SK-N-SH (cell line): Measurements from ENCODE around the gene CACNA1H. TPM values are rescaled to one million over a fixed set of nuclear protein-coding genes. Genes with fewer than 3 reads are reported as not detected.

ENCODE experiments used
- CTCF ChIA-PET: fragments of 300-600, 350-600 bp; formaldehyde crosslinking; extraction: SDS; loops from one replicate; lab custom pipeline; 2021; lab: Yijun Ruan, JAX
- POLR2A ChIA-PET: fragments of 350-600 bp; sonication (Branson Sonifier 250); formaldehyde crosslinking; extraction: SDS; loops from one replicate; lab custom pipeline; 2020; ENCODE audit warnings: antibody characterized with exemption, inconsistent platforms; lab: Yijun Ruan, JAX
- DNase-seq: peaks from one replicate; pipeline ENCODE4 v3.0.0; 2012
- H2AFZ ChIP-seq: fragments of 200-600 bp; sonication (generic); 2 replicates; pipeline ENCODE4 v1.8.1; 2016; ENCODE audit warnings: antibody characterized with exemption, mild to moderate bottlenecking, low read depth
- H3F3A ChIP-seq: fragments of 200-600 bp; sonication (generic); replicated peaks from 2 replicates; pipeline ENCODE3; 2016; ENCODE audit warnings: antibody characterized with exemption, mild to moderate bottlenecking; ENCODE audit not compliant: insufficient read depth
- H3K27ac ChIP-seq, 2 experiments: fragments of 200-500 bp in 1 of 2; fragments of 200-600 bp in 1 of 2; sonication (Bioruptor generic) in 1 of 2; sonication (generic), shearing (Covaris generic) in 1 of 2; 2 replicates each; pipeline versions ENCODE4 v1.5.1 to v1.6.1; 2014 to 2016; ENCODE audit warnings: low read depth in 2 of 2, inconsistent platforms in 1 of 2, low read length in 1 of 2, mild to moderate bottlenecking in 1 of 2, mixed read lengths in 1 of 2
- H3K27me3 ChIP-seq: fragments of 200-600 bp; sonication (generic), shearing (Covaris generic); 2 replicates; pipeline ENCODE4 v1.6.1; 2016; ENCODE audit warnings: mixed run types; ENCODE audit not compliant: insufficient read depth
- H3K36me3 ChIP-seq, 2 experiments: fragments of 200-500 bp in 1 of 2; fragments of 200-600 bp in 1 of 2; sonication (Bioruptor generic) in 1 of 2; sonication (generic) in 1 of 2; replicated peaks in 1 of 2; 2 replicates each; pipeline versions ENCODE3 to v1.5.1; 2014 to 2016; ENCODE audit warnings: low read length in 1 of 2, mild to moderate bottlenecking in 1 of 2; ENCODE audit not compliant: insufficient read depth in 2 of 2, control insufficient read depth in 1 of 2
- H3K4me1 ChIP-seq, 2 experiments: fragments of 200-500 bp in 1 of 2; fragments of 200-600 bp in 1 of 2; sonication (Bioruptor generic) in 1 of 2; sonication (generic), shearing (Covaris generic) in 1 of 2; 2 replicates each; pipeline versions ENCODE4 v1.5.1 to v1.6.1; 2014 to 2016; ENCODE audit warnings: low read depth in 1 of 2, low read length in 1 of 2, mixed run types in 1 of 2; ENCODE audit not compliant: insufficient read depth in 2 of 2, control insufficient read depth in 1 of 2
- H3K4me2 ChIP-seq: fragments of 200-600 bp; sonication (generic), shearing (Covaris generic); 2 replicates; pipeline ENCODE4 v1.6.1; 2017; ENCODE audit warnings: mixed run types
- H3K4me3 ChIP-seq, 2 experiments: fragments of 200-500 bp in 1 of 2; fragments of 200-600 bp in 1 of 2; sonication (Bioruptor generic) in 1 of 2; sonication (generic), shearing (Covaris generic) in 1 of 2; 2 replicates each; pipeline versions ENCODE4 v1.5.1 to v1.8.1; 2014 to 2016; ENCODE audit warnings: low read depth in 2 of 2, inconsistent platforms in 1 of 2, low read length in 1 of 2, mild to moderate bottlenecking in 1 of 2, mixed read lengths in 1 of 2, moderate library complexity in 1 of 2
- H3K79me2 ChIP-seq: fragments of 200-600 bp; sonication (generic); 2 replicates; pipeline ENCODE4 v1.8.1; 2017; ENCODE audit warnings: mild to moderate bottlenecking; ENCODE audit not compliant: insufficient read depth
- H3K9ac ChIP-seq: fragments of 200-600 bp; sonication (generic); 2 replicates; pipeline ENCODE4 v1.6.1; 2017; ENCODE audit warnings: mixed run types
- H3K9me2 ChIP-seq: fragments of 200-600 bp; sonication (generic); 2 replicates; pipeline ENCODE4 v1.6.1; 2017; ENCODE audit warnings: mixed run types
- H3K9me3 ChIP-seq: fragments of 200-600 bp; sonication (generic); 2 replicates; pipeline ENCODE4 v1.6.1; 2017; ENCODE audit warnings: mixed run types, mild to moderate bottlenecking, moderate library complexity
- H4K20me1 ChIP-seq: fragments of 200-600 bp; sonication (generic); 2 replicates; pipeline ENCODE4 v1.6.1; 2017; ENCODE audit warnings: mild to moderate bottlenecking, mixed run types; ENCODE audit not compliant: insufficient read depth
- CTCF ChIP-seq: fragments of 200-600 bp; sonication (generic); IDR thresholded peaks from 2 replicates; pipeline ENCODE4 v1.6.1; 2017; ENCODE audit warnings: antibody characterized with exemption, mild to moderate bottlenecking, moderate library complexity
- EP300 ChIP-seq, 2 experiments: IDR thresholded peaks; 2 replicates each; pipeline versions ENCODE4 v1.4.0 to v1.6.1; 2012; ENCODE audit warnings: borderline replicate concordance in 1 of 2, low read depth in 1 of 2, low read length in 1 of 2
- EZH2phosphoT487 ChIP-seq: fragments of 200-600 bp; sonication (generic); IDR thresholded peaks from 2 replicates; pipeline ENCODE4 v1.6.1; 2017; ENCODE audit warnings: low read depth, mixed run types, mild to moderate bottlenecking, antibody characterized with exemption, moderate library complexity, borderline replicate concordance
- FOXJ3 ChIP-seq: sonication (generic); formaldehyde crosslinking; IDR thresholded peaks from 2 replicates; pipeline ENCODE4 v1.5.1; 2020; ENCODE audit warnings: mild to moderate bottlenecking, missing genetic modification reagents
- FOXM1 ChIP-seq: IDR thresholded peaks from 2 replicates; pipeline ENCODE4 v1.4.0; 2012; ENCODE audit warnings: low read depth, mild to moderate bottlenecking
- MEF2A ChIP-seq: IDR thresholded peaks from 2 replicates; pipeline ENCODE4 v1.4.0; 2012; ENCODE audit warnings: low read depth, borderline replicate concordance
- REST ChIP-seq: IDR thresholded peaks from 2 replicates; pipeline ENCODE4 v1.6.1; 2012; ENCODE audit warnings: mild to moderate bottlenecking, low read depth, low read length, moderate library complexity
- RFX5 ChIP-seq: IDR thresholded peaks from 2 replicates; pipeline ENCODE4 v1.6.1; 2012; ENCODE audit warnings: mild to moderate bottlenecking, improper control_type of control experiment, low read length
- WGBS: methylation state at CpG from one replicate; pipeline ENCODE4 v1.1.6; 2017; ENCODE audit warnings: low lambda C conversion rate; 5-methylcytosine and 5-hydroxymethylcytosine counted together
- polyA plus RNA-seq, 3 experiments: library from polyadenylated mRNA; depleted of rRNA; stranded (reverse); fragments of >200 nt; gene quantifications; 2 replicates each; pipeline ENCODE4 v1.2.3, GENCODE V29; 2012

CACNA1H gene
- polyA plus RNA-seq, 1 of the 3 experiments (the other 2 are of a cell fraction): not detected

GRCh38 chr16:1178295-1178910 is 25.5 kb downstream of the CACNA1H start:
- no peak for TF ChIP-seq CTCF
- TF ChIP-seq EP300 (IDR thresholded peaks at IDR 0.05; ENCODE audit: borderline replicate concordance in 1 of 2, low read depth in 1 of 2, low read length in 1 of 2): no peak
- no peak for TF ChIP-seq EZH2phosphoT487
- no peak for TF ChIP-seq FOXJ3 (CRISPR knock-in tag)
- no peak for TF ChIP-seq RFX5
- no peak for TF ChIP-seq FOXM1
- TF ChIP-seq MEF2A: no peak
- no peak for TF ChIP-seq REST
- Histone ChIP-seq H3K79me2 (no peaks in the 10 kb centered on the region), H3K4me3 (no peak overlapping the region), H3K27me3 (peaks cover 44% of the 10 kb centered on the region), H3K27ac (no peak overlapping the region), H3K36me3 (no peaks in the 10 kb centered on the region), H3K9ac (no peak overlapping the region), H2AFZ (no peak overlapping the region), H3F3A (no peaks in the 10 kb centered on the region), H3K9me2 (no peaks in the 10 kb centered on the region), H3K4me1 (peaks cover 0 to 13% of the 10 kb centered on the region in 2 experiments; a peak in 2 of 4 replicates), H4K20me1 (0 out of 2 replicates have a peak, but pooled peaks cover 3% of the 10 kb centered on the region), H3K4me2 (no peak overlapping the region), H3K9me3 (no peaks in the 10 kb centered on the region)
- ChIA-PET CTCF (no interaction called here), POLR2A (no interaction called here)
- no peak for DNase-seq
- 14% methylated on average over 13 of the region's 21 CpGs for WGBS
